ENCODE data around the gene MEFV.

The MEFV gene

GRCh38 chr16:3268294-3268693, 11.9 kb upstream of the MEFV start:
- DNase-seq: no peak

- no peak for DNase-seq
Observed at GRCh38 chr16:3266873-3267537, 10.6 kb upstream of the MEFV start.

GRCh38 chr16:3264137-3265036, 8.0 kb upstream of the MEFV start:
- peak; percentile 97 for DNase-seq

GRCh38 chr16:3262517-3262916, 6.1 kb upstream of the MEFV start:
- DNase-seq: no peak

- DNase-seq: no peak
Observed at GRCh38 chr16:3259836-3260235, 3.4 kb upstream of the MEFV start.

- no peak for DNase-seq
Observed at GRCh38 chr16:3256866-3257465, 533 bp upstream of the MEFV start.

- no peak for DNase-seq
Observed at GRCh38 chr16:3254309-3254708, 2.1 kb downstream of the MEFV start.

GRCh38 chr16:3252967-3253366, 3.5 kb downstream of the MEFV start:
- no peak for DNase-seq

GRCh38 chr16:3249451-3249850, 7.0 kb downstream of the MEFV start:
- no peak for DNase-seq

GRCh38 chr16:3249020-3249419, 7.4 kb downstream of the MEFV start:
- no peak for DNase-seq

GRCh38 chr16:3248596-3248995, 7.8 kb downstream of the MEFV start:
- DNase-seq: no peak

- no peak for DNase-seq
Observed at GRCh38 chr16:3246876-3247275, 9.6 kb downstream of the MEFV start.

- no peak for DNase-seq
Observed at GRCh38 chr16:3246002-3246401, 10.4 kb downstream of the MEFV start.

- no peak for DNase-seq
Observed at GRCh38 chr16:3243882-3244281, 12.6 kb downstream of the MEFV start.

GRCh38 chr16:3242709-3243108, 13.7 kb downstream of the MEFV start:
- DNase-seq: no peak

GRCh38 chr16:3241761-3242160, 14.7 kb downstream of the MEFV start:
- DNase-seq: no peak

GRCh38 chr16:3235856-3236669, 20.4 kb downstream of the MEFV start:
- peak; percentile 36 for DNase-seq

GRCh38 chr16:3234857-3235561, 21.4 kb downstream of the MEFV start, which contains the start of gene ZNF200:
TSS of gene ZNF200 (minus strand) at chr16:3235158. CDS start at chr16:3233755, 1,403 bp downstream.
- DNase-seq: peak; percentile 92

GRCh38 chr16:3234543-3234856, 21.9 kb downstream of the MEFV start:
- no peak for DNase-seq

- no peak for DNase-seq
Observed at GRCh38 chr16:3223913-3224515, 32.4 kb downstream of the MEFV start.

- DNase-seq: no peak
Observed at GRCh38 chr16:3220839-3221238, 35.6 kb downstream of the MEFV start.

- no peak for DNase-seq
Observed at GRCh38 chr16:3216263-3216640, 40.2 kb downstream of the MEFV start.

All from activated CD4-positive, CD25-positive, alpha-beta regulatory T cell treated with anti-CD3 and anti-CD28 coated beads, Interleukin-2, amount 50 U/mL, for 72 hours (primary cell).